Pulmonary artery endothelial cell (primary cell): ENCODE measurements around the gene ARHGAP27. TPM values are rescaled to one million over a fixed set of nuclear protein-coding genes. Genes with fewer than 3 reads are reported as not detected.
A peak's percentile ranks its signal among the peaks of the same experiment; 100 is the strongest.
"Not testable (repeated sequence)": the region's sequence is repeated elsewhere in the genome, so short reads cannot be mapped to it uniquely, and the experiment has no call there.

Experiments
- DNase-seq: peaks from one replicate; pipeline ENCODE4 v3.0.0-alpha.2; 2011; ENCODE audit warnings: low read depth, low spot score
- total RNA-seq: library from RNA; depleted of rRNA; stranded (reverse); fragments of >200 nt; gene quantifications from 2 replicates; pipeline ENCODE4 v1.2.3, GENCODE V29; 2014

ARHGAP27 gene
- total RNA-seq, 1 donor from 2014 or later: 13.9 TPM

GRCh38 chr17:45447650-45448049 is 15.0 kb upstream of the ARHGAP27 start:
- DNase-seq: not testable (repeated sequence)

DNA sequence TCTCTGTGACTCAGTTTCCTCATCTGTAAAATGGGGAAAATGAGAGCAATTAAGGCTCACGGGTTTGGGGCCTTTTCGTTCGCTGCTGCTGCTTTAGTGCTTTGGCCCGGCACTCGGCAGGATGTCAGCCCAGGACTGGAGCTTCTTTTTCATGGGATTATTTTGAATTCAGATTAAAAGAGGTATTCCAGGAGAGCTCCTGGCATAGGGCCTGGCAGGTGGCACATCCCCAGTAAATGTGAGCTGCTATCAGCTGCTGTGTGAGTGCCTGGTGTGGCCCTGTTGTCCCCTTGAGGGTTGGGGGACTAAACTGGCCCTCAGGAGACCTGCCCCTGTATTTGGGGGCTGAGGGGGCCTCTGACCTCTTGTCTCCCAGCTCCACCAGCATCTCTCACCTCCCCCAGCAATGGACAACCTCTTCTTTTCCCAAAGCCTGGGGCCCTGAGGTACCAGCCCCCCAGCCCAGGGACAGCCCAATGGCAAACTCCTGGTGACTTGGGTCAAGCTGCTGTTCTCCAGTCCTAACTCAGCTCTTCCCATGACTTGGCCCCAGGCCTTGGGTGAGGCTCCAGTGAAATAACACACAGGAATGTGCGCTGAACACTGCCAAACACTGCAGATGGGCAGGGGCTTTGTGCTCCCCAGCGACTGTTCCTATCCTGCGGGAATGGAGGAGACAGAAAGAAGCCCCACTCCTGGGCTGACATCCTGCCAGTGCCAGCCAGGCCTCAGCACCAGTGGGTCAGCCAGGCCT is 14.4 kb upstream of the ARHGAP27 start:
- not testable (repeated sequence) for DNase-seq

- peak; percentile 47 for DNase-seq
Observed at GRCh38 chr17:45445901-45446743, 13.5 kb upstream of the ARHGAP27 start.

DNA sequence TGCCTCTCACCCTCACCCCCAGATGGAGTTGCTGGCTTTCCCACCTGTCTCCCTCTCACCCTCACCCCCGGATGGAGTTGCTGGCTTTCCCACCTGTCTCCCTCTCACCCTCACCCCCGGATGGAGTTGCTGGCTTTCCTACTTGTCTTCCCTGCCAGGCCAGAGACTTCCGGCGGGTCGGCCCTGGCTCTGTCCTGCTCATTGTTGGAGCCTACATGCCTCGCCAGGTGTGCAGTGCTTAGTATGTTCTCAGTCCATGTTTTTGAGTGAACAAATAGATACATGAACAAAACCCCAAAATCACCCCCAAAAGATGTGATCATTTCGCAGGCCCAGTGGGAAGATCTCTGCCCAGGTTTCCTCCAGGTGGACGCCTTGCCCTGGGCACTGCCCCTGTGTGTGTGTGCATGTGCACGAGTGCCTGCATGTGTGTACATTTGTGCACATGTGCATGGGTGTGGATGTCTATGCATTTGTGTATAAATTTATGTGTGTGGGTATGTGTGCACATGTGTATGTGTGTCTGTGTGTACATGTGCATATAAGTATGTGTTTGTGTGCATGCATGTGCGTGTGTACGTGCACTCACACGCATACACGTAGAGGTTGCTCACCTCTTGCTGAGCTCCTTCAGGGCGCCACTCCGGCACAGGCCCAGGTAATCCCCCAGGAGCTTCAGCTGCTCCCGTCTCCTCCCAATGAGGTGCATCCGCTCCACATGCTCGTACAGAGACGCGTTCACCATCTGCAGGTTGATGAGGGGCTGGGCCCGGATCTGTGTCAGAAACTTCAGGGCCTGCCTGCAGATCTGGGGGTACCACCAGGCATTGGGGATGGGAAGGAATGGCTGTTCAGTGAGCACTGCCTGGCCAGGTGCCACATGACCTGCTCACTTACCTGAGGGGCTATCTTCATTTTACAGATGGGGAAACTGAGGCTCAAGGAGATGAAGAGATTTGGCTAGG is 12.5 kb upstream of the ARHGAP27 start:
- DNase-seq: not testable (repeated sequence)

DNA sequence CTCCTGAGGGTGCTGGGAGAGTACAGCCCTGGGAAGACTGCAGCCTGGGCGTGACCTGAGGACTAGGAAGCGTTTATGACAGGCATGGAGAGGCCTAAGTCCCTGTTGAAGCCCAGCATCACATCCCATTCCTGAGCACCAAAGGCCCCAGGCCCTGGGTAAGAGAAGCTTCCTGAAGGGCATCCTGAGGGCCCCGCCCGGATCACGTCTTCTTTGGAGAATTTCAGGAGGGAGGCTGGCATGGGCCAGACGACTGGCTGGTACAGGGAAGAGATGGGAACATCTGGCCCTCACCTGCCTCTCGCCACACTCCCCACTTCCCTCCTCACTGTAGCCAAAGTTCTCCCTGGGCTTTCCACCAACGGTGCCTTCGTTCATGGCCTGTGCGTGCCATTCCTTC is 11.6 kb upstream of the ARHGAP27 start:
- not testable (repeated sequence) for DNase-seq

GRCh38 chr17:45443371-45444260 is 10.9 kb upstream of the ARHGAP27 start:
- not testable (repeated sequence) for DNase-seq

DNA sequence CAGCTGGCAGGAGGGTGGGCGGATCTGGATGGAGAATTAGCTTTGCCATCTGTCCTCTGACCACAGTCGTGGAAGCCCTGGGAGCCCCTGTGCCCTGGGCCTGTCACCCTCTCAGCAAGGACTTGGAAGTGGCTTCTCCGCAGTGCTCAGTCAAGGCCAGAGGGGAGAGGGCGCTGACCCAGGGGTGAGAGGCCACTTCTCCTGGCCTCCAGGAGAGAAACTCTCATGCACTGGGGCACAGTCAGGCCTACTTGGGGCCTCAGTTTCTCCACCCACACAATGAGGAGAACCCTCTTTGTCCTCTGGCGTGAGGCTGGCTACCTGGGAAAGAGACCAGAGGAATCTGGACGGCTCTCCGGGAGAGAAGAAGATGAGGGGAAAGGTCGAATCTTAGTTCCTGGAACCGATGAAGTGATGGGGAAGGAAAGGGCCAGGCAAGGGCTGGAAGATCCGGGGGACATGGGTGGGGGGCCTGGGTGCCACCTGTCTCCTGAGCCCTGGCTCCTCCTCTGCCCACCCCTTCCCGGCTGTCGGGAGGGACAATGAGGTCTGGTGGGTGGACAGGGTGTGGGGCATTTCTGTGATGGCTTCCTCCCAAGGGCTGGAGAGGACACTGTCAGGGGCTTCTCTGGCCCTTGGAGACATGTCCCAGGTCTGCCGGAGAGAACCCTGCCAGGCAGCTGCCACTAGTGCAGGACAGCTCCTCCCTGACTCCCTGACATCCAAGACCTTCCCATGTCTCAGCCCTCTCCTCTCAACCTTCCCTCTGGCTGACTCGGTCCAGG is 9.0 kb upstream of the ARHGAP27 start:
- DNase-seq: no peak

DNA sequence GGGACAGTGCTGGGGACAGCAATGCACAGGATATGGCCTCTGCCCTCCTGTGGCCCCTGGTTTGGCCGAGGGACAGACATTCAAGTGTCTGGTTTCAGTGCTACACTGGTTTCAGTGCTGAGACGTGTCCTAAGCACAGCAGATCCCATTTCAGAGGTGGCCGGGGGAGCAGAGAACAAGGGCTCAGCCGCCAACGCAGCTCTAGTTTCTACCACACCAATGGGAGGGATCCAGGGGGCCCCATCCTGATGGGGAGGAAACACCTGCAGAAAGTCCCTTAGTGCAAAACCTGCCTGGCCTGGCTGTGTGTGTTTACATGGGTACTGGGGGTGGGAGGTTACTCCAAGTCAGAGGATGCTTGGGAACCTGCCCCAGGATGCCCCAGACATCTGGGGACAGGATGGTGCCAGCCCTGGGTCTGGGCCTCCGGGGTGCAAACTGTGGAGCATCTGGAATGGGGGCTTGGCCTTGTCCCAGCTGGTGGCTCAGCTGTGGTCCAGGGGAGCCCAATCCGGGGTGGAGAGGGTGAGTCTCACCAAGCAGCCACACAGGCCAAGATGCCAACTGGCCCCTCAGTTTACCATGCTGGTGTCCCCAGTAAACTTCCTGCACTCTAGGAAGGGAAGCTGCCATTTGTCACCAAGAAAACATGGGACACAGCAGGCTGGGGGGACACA is 8.3 kb upstream of the ARHGAP27 start:
- not testable (repeated sequence) for DNase-seq

DNA sequence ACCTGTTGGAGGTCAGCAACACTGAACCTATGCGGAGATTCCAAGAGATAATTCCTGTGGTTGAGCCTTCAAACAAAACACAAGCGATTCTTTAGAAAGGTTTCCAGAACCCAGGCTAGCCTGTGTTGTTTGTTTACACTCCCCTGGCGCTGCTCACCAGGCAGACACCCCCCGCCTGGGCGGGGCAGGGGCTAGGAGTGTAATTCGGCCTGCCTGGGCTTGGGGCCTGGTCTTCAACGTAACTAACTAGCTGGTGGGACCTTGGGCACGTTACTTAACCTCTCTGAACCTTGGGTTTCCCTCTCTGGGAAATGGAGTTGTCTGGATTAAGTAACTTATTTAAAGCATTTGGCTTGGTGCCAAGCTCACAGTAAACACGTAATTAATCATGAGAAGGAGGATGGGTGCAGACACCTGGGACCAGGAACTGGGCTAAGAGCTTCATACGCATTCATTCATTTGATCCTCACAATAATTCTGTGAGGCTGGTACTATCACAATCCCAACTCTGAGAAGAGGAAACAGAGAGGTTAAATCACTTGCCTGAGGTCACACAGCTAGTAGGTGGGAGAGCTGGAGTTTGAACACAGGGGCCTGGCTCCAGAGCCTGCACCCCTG is 7.6 kb upstream of the ARHGAP27 start:
- no peak for DNase-seq

- no peak for DNase-seq
Observed at GRCh38 chr17:45438931-45439610, 6.4 kb upstream of the ARHGAP27 start.

GRCh38 chr17:45437465-45438283 is 5.0 kb upstream of the ARHGAP27 start:
- no peak for DNase-seq

GRCh38 chr17:45436625-45437464 is 4.2 kb upstream of the ARHGAP27 start:
- no peak for DNase-seq

GRCh38 chr17:45436161-45436560 is 3.5 kb upstream of the ARHGAP27 start:
- DNase-seq: no peak

DNA sequence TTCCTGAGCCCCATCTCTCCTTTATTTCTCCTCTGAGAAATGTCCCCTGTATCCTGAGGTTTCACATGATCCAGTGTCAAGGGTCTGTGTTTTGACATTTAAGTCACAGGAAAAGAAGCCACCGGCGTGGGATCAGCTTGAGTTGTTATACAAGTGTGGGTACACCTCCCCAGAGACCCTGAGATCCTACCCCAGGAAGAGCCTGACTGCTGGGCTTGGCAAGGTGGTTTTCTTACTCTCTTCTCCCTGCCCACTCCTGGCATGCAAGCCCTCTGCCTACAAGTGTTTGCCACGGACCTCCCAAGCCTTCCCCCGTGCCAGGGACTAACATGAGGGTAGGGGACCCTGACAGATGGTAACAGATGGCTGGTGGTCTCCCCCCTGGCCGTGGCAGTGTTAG is 2.8 kb upstream of the ARHGAP27 start:
- no peak for DNase-seq

DNA sequence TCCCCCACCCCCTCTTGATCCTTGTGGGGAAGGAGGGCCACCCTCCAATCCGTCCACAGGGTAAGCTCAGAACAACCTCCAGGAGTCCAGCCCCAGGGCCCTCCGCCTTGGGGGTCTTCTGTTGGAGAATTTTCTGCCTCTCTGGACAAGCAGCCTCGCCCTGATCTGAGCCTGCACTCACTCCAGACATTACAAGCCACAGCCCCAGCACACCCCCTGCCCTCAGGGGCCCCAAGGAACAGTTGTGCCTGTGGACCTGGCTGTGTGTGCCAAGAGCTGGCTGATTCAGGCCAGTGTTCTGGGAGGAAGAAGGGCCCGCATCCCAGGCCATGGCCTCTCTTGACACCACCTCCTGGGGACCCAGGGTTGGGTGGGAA is 477 bp upstream of the ARHGAP27 start:
- DNase-seq: no peak
